Panc1 (cell line): ENCODE results near the gene PRDM2. TPM values are rescaled to one million over a fixed set of nuclear protein-coding genes. Genes with fewer than 3 reads are reported as not detected.
"Not testable (repeated sequence)": the region's sequence is repeated elsewhere in the genome, so short reads cannot be mapped to it uniquely, and the experiment has no call there.

Source experiments
- ATAC-seq: fragments of 200-7000 bp; cut with Tn5 transposase; 2 replicates; pipeline ENCODE4 v1.9.1; 2020; ENCODE audit warnings: mild to moderate bottlenecking, moderate library complexity
- BruUV-seq: library from RNA; stranded (reverse); fragments of 400-500 nt; replicated peaks from 2 replicates; lab custom pipeline; 2021; lab: Mats Ljungman, UMichigan
- CTCF ChIA-PET: fragments of 300-600 bp; sonication (Branson Sonifier 250); formaldehyde crosslinking; loops from one replicate; lab custom pipeline; 2022; ENCODE audit warnings: antibody characterized with exemption; lab: Charles Lee
- POLR2A ChIA-PET: fragments of 300-600 bp; sonication (Branson Sonifier 250); formaldehyde crosslinking; loops from one replicate; lab custom pipeline; 2022; ENCODE audit warnings: antibody characterized with exemption; lab: Charles Lee
- DNase-seq: peaks from one replicate; pipeline ENCODE4 v3.0.0-alpha.2; 2010; ENCODE audit warnings: low read depth, low spot score
- H3K27ac ChIP-seq: 2 replicates; pipeline ENCODE4 v1.5.1; 2011; ENCODE audit warnings: mild to moderate bottlenecking, low read length, inconsistent platforms
- H3K27me3 ChIP-seq: fragments of 200-500 bp; sonication (Bioruptor generic); 2 replicates; pipeline ENCODE4 v1.6.0; 2014; ENCODE audit warnings: low read length, inconsistent platforms; ENCODE audit not compliant: control insufficient read depth, insufficient read depth
- H3K36me3 ChIP-seq: fragments of 200-500 bp; sonication (Bioruptor generic); 2 replicates; pipeline ENCODE4 v1.5.1; 2014; ENCODE audit warnings: inconsistent platforms, mild to moderate bottlenecking, low read length, moderate library complexity; ENCODE audit not compliant: control insufficient read depth, insufficient read depth
- H3K4me1 ChIP-seq: 2 replicates; pipeline ENCODE4 v1.5.1; 2011; ENCODE audit warnings: inconsistent platforms, mild to moderate bottlenecking, low read length, moderate library complexity; ENCODE audit not compliant: control insufficient read depth, insufficient read depth
- H3K4me3 ChIP-seq, 2 experiments: 2 replicates each; pipeline ENCODE4 v1.5.1; 2011 to 2012; ENCODE audit warnings: low read depth in 2 of 2, low read length in 2 of 2, mild to moderate bottlenecking in 2 of 2, inconsistent platforms in 1 of 2, moderate library complexity in 1 of 2
- H3K9me3 ChIP-seq: fragments of 200-500 bp; sonication (Bioruptor generic); 2 replicates; pipeline ENCODE4 v1.5.1; 2014; ENCODE audit warnings: low read depth, mild to moderate bottlenecking, inconsistent platforms, low read length, moderate library complexity; ENCODE audit not compliant: control insufficient read depth, insufficient read depth
- POLR2AphosphoS5 ChIP-seq: IDR thresholded peaks from 2 replicates; pipeline ENCODE4 v1.6.1; 2012; ENCODE audit warnings: mild to moderate bottlenecking, low read depth, low read length, moderate library complexity
- SIN3A ChIP-seq: IDR thresholded peaks from 2 replicates; pipeline ENCODE4 v1.6.1; 2012; ENCODE audit warnings: low read depth, mild to moderate bottlenecking, low read length, moderate library complexity, borderline replicate concordance; ENCODE audit not compliant: insufficient read depth
- TCF7L2 ChIP-seq: IDR thresholded peaks from 2 replicates; pipeline ENCODE4 v1.6.1; 2011; ENCODE audit warnings: mild to moderate bottlenecking, low read depth, low read length, inconsistent platforms
- in situ Hi-C: cut with HindIII; loops from 2 replicates; pipeline ENCODE4 v1.10.0; 2016; ENCODE audit warnings: low sequenced_read_pairs, low pct_unique_long_range_greater_than_20kb
- intact Hi-C: fragments of 100-400 bp; cut with micrococcal nuclease; formaldehyde crosslinking; loops from one replicate; pipeline ENCODE4 v1.10.0; 2022; ENCODE audit not compliant: unreplicated experiment
- total RNA-seq: library from RNA; stranded (reverse); gene quantifications from one replicate; pipeline ENCODE4 v1.2.1, GENCODE V29; 2021; ENCODE audit not compliant: unreplicated experiment
- TF ChIP-seq, protein P1 (sequence below), 2 experiments: IDR thresholded peaks; 2 replicates each; pipeline ENCODE4 v1.6.1; 2011 to 2012; ENCODE audit warnings: low read depth in 2 of 2, control low read depth in 1 of 2, low read length in 1 of 2, mild to moderate bottlenecking in 1 of 2, moderate library complexity in 1 of 2; ENCODE audit not compliant: insufficient read depth in 1 of 2
- TF ChIP-seq, protein P2 (sequence below): fragments of 450-650 bp; IDR thresholded peaks from 2 replicates; pipeline ENCODE4 v1.5.1; 2017; ENCODE audit warnings: mild to moderate bottlenecking

Gene PRDM2
- total RNA-seq, 1 experiment from 2014 or later, result 40.3 TPM

DNA sequence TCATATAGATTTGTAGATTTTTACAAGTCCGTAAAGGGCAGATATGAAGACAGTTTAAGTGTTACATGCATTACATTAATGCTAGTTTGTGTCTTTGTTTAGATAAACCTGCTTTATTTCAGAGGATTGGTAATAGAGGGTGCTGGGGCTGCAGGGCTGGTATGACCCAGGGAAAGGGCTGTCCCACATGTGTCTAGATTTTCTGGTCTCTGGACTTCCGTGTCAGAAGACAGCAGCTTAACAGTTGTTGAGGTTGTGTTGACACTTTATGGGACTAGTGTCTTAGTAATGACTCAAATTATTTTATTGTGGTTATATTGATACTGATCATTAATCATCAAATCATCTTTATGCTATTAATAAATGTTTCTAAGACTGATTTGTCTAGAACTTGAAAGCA is 10.1 kb downstream of the PRDM2 start:
- in situ Hi-C loops (no loop called here), intact Hi-C loops (no loop called here)
- no peaks in the 10 kb centered on the region for H3K9me3 ChIP-seq
- H3K4me3 ChIP-seq, result no peak overlapping the region
- no peaks in the 10 kb centered on the region for H3K36me3 ChIP-seq
- H3K27ac ChIP-seq, result no peak overlapping the region
- no peaks in the 10 kb centered on the region; the same call in 1 of the 2 replicates for H3K4me1 ChIP-seq
- no peak for ATAC-seq
- TF ChIP-seq, protein P1, sequence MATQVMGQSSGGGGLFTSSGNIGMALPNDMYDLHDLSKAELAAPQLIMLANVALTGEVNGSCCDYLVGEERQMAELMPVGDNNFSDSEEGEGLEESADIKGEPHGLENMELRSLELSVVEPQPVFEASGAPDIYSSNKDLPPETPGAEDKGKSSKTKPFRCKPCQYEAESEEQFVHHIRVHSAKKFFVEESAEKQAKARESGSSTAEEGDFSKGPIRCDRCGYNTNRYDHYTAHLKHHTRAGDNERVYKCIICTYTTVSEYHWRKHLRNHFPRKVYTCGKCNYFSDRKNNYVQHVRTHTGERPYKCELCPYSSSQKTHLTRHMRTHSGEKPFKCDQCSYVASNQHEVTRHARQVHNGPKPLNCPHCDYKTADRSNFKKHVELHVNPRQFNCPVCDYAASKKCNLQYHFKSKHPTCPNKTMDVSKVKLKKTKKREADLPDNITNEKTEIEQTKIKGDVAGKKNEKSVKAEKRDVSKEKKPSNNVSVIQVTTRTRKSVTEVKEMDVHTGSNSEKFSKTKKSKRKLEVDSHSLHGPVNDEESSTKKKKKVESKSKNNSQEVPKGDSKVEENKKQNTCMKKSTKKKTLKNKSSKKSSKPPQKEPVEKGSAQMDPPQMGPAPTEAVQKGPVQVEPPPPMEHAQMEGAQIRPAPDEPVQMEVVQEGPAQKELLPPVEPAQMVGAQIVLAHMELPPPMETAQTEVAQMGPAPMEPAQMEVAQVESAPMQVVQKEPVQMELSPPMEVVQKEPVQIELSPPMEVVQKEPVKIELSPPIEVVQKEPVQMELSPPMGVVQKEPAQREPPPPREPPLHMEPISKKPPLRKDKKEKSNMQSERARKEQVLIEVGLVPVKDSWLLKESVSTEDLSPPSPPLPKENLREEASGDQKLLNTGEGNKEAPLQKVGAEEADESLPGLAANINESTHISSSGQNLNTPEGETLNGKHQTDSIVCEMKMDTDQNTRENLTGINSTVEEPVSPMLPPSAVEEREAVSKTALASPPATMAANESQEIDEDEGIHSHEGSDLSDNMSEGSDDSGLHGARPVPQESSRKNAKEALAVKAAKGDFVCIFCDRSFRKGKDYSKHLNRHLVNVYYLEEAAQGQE (IDR thresholded peaks at IDR 0.05; ENCODE audit: insufficient read depth in 1 of 2, low read depth in 2 of 2, low read length in 1 of 2), result no peak
- TF ChIP-seq SIN3A, result no peak
- no peak for TF ChIP-seq TCF7L2
- TF ChIP-seq, protein P2, sequence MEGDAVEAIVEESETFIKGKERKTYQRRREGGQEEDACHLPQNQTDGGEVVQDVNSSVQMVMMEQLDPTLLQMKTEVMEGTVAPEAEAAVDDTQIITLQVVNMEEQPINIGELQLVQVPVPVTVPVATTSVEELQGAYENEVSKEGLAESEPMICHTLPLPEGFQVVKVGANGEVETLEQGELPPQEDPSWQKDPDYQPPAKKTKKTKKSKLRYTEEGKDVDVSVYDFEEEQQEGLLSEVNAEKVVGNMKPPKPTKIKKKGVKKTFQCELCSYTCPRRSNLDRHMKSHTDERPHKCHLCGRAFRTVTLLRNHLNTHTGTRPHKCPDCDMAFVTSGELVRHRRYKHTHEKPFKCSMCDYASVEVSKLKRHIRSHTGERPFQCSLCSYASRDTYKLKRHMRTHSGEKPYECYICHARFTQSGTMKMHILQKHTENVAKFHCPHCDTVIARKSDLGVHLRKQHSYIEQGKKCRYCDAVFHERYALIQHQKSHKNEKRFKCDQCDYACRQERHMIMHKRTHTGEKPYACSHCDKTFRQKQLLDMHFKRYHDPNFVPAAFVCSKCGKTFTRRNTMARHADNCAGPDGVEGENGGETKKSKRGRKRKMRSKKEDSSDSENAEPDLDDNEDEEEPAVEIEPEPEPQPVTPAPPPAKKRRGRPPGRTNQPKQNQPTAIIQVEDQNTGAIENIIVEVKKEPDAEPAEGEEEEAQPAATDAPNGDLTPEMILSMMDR, result no peak
- no peak for TF ChIP-seq POLR2AphosphoS5
- no TSS peak for BruUV-seq
- CTCF ChIA-PET, result no interaction called here
- no peaks in the 10 kb centered on the region for H3K27me3 ChIP-seq
- DNase-seq, result no peak
- POLR2A ChIA-PET, result no interaction called here

DNA sequence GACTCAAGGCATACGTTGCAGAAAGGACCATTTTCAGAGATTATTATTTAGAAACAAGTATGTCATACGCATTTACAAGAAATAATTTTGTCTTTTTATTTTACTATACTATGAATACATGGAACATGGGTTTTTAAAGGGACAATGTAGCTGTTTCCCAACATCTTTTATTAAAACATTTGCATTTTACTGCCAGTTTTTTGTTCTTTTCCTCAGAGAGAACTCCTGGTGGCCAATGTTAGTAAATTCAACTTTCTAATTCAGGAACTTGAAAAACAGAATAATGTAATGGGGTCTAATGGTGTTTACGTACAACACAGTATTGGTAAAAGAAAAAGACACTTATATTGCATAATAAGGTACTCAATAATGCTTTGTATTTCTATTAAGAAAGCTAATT is 14.9 kb downstream of the PRDM2 start:
- in situ Hi-C loops (no loop called here), intact Hi-C loops (no loop called here)
- Histone ChIP-seq H3K36me3 (no peaks in the 10 kb centered on the region), H3K27me3 (no peaks in the 10 kb centered on the region), H3K4me1 (no peaks in the 10 kb centered on the region), H3K27ac (no peak overlapping the region), H3K9me3 (no peaks in the 10 kb centered on the region), H3K4me3 (no peak overlapping the region)
- TF ChIP-seq, protein P2, result peak; percentile 9; the same call in 1 of the 2 replicates
- TF ChIP-seq POLR2AphosphoS5, result no peak
- POLR2A ChIA-PET, result no interaction called here
- BruUV-seq, result no TSS peak
- ATAC-seq, result no peak
- CTCF ChIA-PET, result no interaction called here
- DNase-seq, result no peak

DNA sequence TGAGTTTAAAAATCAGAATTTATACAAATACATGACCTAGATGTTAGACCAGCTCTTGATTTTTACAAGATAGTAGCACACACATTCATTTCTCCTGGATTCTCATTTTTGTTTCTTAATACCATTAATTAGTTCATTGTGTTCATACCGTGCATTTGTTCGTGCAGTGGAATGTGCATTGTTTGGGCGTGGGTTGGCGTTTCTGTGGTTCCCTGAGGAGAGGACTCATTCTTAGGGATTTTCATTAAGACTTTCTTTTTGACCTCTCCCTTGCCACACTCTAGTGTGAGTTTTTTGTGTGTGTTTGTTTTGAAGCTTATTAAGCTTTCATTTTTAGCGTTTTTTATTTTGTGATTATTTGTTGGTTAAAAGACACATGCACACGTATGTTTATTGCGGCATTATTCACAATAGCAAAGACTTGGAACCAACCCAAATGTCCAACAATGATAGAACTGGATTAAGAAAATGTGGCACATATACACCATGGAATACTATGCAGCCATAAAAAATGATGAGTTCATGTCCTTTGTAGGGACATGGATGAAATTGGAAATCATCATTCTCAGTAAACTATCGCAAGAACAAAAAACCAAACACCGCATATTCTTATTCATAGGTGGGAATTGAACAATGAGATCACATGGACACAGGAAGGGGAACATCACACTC is 15.8 kb downstream of the PRDM2 start:
- in situ Hi-C loops, CTCF ChIA-PET, H3K4me1 ChIP-seq, ATAC-seq, H3K27ac ChIP-seq, intact Hi-C loops, H3K9me3 ChIP-seq, H3K27me3 ChIP-seq, DNase-seq, H3K4me3 ChIP-seq, H3K36me3 ChIP-seq, BruUV-seq: not testable (repeated sequence)
- POLR2A ChIA-PET, result interaction anchor here (0.5 kb wide), 1 partner anchor 41 kb away, joined by 5 read pairs; no protein-coding TSS in a partner anchor
